Regular cardiac myocyte (primary cell): Measurements from ENCODE around the gene ASCC3. TPM values are rescaled to one million over a fixed set of nuclear protein-coding genes. Genes with fewer than 3 reads are reported as not detected.

Experiments used
- total RNA-seq: library from RNA; depleted of rRNA; stranded (reverse); fragments of >200 nt; gene quantifications from 2 replicates; pipeline ENCODE4 v1.2.3, GENCODE V29; 2014

The ASCC3 gene, protein sequence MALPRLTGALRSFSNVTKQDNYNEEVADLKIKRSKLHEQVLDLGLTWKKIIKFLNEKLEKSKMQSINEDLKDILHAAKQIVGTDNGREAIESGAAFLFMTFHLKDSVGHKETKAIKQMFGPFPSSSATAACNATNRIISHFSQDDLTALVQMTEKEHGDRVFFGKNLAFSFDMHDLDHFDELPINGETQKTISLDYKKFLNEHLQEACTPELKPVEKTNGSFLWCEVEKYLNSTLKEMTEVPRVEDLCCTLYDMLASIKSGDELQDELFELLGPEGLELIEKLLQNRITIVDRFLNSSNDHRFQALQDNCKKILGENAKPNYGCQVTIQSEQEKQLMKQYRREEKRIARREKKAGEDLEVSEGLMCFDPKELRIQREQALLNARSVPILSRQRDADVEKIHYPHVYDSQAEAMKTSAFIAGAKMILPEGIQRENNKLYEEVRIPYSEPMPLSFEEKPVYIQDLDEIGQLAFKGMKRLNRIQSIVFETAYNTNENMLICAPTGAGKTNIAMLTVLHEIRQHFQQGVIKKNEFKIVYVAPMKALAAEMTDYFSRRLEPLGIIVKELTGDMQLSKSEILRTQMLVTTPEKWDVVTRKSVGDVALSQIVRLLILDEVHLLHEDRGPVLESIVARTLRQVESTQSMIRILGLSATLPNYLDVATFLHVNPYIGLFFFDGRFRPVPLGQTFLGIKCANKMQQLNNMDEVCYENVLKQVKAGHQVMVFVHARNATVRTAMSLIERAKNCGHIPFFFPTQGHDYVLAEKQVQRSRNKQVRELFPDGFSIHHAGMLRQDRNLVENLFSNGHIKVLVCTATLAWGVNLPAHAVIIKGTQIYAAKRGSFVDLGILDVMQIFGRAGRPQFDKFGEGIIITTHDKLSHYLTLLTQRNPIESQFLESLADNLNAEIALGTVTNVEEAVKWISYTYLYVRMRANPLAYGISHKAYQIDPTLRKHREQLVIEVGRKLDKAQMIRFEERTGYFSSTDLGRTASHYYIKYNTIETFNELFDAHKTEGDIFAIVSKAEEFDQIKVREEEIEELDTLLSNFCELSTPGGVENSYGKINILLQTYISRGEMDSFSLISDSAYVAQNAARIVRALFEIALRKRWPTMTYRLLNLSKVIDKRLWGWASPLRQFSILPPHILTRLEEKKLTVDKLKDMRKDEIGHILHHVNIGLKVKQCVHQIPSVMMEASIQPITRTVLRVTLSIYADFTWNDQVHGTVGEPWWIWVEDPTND (N-terminal part only)
- total RNA-seq: 103 and 114 TPM in 2 replicates

DNA sequence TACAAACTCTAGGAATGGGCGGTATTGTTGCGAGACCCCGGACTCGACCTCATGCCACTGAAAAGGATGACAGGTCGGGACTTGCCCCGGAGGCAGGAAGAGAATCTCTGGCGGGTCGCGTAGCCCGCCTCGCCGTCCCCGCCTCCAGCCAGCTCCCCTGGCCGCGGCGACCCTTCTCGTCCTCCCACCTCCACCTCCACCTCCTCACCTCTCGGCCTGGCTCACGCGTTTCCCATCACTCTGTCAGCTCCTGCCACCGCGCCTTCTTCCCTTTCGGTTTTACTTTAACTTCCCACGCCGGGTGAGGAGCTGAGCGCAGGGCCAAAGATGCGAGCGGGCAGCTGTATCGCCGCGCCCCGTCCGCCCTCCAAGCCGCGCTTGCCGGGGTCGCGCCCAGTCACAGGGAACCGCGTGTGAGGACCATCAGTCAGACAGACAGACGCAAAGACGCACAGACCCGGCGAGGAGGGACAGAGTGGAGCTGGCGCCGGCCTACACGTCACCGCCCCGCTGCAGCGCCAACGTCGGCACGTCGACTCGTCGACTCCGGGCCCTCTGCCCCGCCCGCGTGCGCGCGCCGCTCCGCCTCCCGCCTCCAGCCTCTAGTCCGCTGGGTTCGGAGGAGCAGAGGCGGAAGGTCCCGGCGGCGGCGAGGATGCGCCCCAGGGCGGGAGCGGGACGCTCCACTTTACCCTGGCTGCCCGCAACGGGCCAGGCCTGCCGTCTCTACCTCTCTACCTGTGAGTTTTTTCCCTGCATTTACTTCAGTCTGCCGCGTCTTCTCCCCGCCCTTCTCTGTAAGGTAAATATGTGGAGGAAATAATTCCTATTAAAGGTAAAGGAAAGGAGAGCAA is at the start of gene ASCC3:
ASCC3 (minus strand) TSS at position 477 of the 854 bp plus-strand sequence. CDS start 13,332 bp downstream, outside the sequence.

DNA sequence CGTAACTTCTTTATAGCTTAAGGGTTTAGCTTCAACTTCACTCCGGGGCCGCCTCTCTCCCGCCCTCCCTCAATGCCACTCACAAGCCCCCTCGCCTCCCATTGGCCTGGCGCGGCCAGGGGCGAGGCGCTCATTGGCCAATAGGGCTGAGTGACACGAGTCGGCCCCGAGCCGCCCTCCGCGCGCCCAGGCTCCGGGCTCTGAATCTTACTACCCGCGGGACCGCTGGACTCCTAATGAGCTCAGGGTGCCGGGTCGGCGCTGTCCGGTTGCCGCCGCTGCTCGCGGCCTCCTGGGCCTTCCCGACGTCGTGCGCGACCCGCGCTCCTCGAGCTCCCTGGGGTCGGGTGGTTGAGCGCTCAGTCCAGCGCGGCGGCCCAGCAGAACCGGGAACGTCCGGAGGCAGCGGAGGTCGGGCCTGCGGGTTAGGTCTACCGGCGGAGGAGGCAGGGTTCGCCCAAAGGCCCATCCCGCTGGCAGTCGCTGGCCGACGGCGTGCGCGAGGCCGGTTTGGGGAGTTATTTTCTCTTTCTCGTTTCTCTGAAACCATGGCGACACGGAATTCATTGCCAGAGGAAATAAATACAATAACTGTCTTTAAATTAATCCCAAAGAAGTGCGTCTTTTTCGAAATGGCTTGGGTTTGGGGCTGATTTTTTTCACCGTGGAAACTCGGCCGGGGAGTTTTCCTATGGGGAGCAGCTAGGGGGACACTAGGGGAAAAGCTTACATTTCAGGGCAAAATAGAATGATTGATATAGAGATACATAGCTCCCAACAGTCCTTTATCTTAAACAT is 416.0 kb downstream of the ASCC3 start, which contains the start of gene SIM1:
SIM1 (minus strand) TSS at position 19 of the 798 bp plus-strand sequence. CDS start 1,453 bp downstream, outside the sequence.

